GM12891 (cell line): ENCODE results near the gene CHKB.

Experiments
- POLR2A ChIP-seq: IDR thresholded peaks from 2 replicates; pipeline ENCODE4 v1.6.1; 2011; ENCODE audit warnings: low read depth, low read length, control low read depth
- POLR2AphosphoS5 ChIP-seq: IDR thresholded peaks from 2 replicates; pipeline ENCODE4 v1.6.1; 2011; ENCODE audit warnings: low read depth, low read length, control low read depth
- POU2F2 ChIP-seq: IDR thresholded peaks from 2 replicates; pipeline ENCODE4 v1.6.1; 2011; ENCODE audit warnings: low read depth, mild to moderate bottlenecking, control low read depth, low read length, moderate library complexity
- TAF1 ChIP-seq: IDR thresholded peaks from 2 replicates; pipeline ENCODE4 v1.6.1; 2011; ENCODE audit warnings: low read depth, low read length, control low read depth

- TF ChIP-seq POLR2AphosphoS5 (no peak), POLR2A (no peak), TAF1 (no peak), POU2F2 (no peak)
Measured at GRCh38 chr22:50602338-50602700, 19.7 kb upstream of the CHKB start.
